Mucosa of descending colon (tissue), 3 donors: Measurements from ENCODE around the gene EHBP1. TPM values are rescaled to one million over a fixed set of nuclear protein-coding genes. Genes with fewer than 3 reads are reported as not detected.

Source experiments
- ATAC-seq: fragments of 200-7000 bp; cut with Tn5 transposase; one replicate; pipeline ENCODE4 v1.9.1; 2020; ENCODE audit warnings: mild to moderate bottlenecking, moderate library complexity
- DNase-seq, 3 donors: peaks; one replicate each; pipeline ENCODE4 v3.0.0-alpha.2; 2020
- H3K36me3 ChIP-seq: fragments of 200-600 bp; one replicate; pipeline ENCODE4 v1.8.0; 2021; ENCODE audit warnings: low read depth, mild to moderate bottlenecking
- H3K4me1 ChIP-seq: fragments of 200-600 bp; one replicate; pipeline ENCODE4 v1.8.0; 2021; ENCODE audit warnings: low read depth, mild to moderate bottlenecking
- H3K4me3 ChIP-seq: fragments of 200-600 bp; one replicate; pipeline ENCODE4 v1.8.0; 2021; ENCODE audit warnings: mild to moderate bottlenecking
- H3K9me3 ChIP-seq: fragments of 200-600 bp; one replicate; pipeline ENCODE4 v1.8.0; 2021; ENCODE audit warnings: mild to moderate bottlenecking
- intact Hi-C, 2 donors: fragments of 100-400 bp; cut with DNase I in 1 of 2; cut with micrococcal nuclease in 1 of 2; formaldehyde crosslinking; loops; one replicate each; pipeline versions ENCODE4 v1.11.0 to v1.11.1; 2022; cut with DNase I, micrococcal nuclease
- total RNA-seq, 3 donors: library from RNA; stranded (reverse); fragmentation: NEBNext Ultra II Directional in 2 of 3; extraction: Animal tissue kit (Norgen Biotek cat#: 25700) in 2 of 3; gene quantifications; one replicate each; pipeline versions ENCODE4 v1.2.1 to v1.2.4, GENCODE V29; 2021 to 2023
- TF ChIP-seq, protein P1 (sequence below): fragments of 200-600 bp; IDR thresholded peaks from one replicate; pipeline ENCODE4 v1.8.0; 2022; ENCODE audit warnings: antibody characterized with exemption, mild to moderate bottlenecking
- donor health status: DM: no; HTN: no; CAD: no; lungs with moderate emphysema.
- donor health status: DM: no; HTN: no; CAD: no.
- donor health status: DM: no; HTN: yes; CAD: no.

EHBP1 gene
- total RNA-seq, 3 donors from 2014 or later: 26.9 to 136 (median 28.2) TPM

- ATAC-seq (no peak), DNase-seq (no peak)
- Histone ChIP-seq H3K4me1 (no peaks in the 10 kb centered on the region), H3K4me3 (no peak overlapping the region), H3K9me3 (no peaks in the 10 kb centered on the region), H3K36me3 (no peaks in the 10 kb centered on the region)
- intact Hi-C loops: no loop called here
- TF ChIP-seq, protein P1, sequence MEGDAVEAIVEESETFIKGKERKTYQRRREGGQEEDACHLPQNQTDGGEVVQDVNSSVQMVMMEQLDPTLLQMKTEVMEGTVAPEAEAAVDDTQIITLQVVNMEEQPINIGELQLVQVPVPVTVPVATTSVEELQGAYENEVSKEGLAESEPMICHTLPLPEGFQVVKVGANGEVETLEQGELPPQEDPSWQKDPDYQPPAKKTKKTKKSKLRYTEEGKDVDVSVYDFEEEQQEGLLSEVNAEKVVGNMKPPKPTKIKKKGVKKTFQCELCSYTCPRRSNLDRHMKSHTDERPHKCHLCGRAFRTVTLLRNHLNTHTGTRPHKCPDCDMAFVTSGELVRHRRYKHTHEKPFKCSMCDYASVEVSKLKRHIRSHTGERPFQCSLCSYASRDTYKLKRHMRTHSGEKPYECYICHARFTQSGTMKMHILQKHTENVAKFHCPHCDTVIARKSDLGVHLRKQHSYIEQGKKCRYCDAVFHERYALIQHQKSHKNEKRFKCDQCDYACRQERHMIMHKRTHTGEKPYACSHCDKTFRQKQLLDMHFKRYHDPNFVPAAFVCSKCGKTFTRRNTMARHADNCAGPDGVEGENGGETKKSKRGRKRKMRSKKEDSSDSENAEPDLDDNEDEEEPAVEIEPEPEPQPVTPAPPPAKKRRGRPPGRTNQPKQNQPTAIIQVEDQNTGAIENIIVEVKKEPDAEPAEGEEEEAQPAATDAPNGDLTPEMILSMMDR: no peak
Measured at GRCh38 chr2:62661263-62661635, 44.3 kb upstream of the EHBP1 start.

- Histone ChIP-seq H3K9me3 (no peaks in the 10 kb centered on the region), H3K4me3 (no peak overlapping the region), H3K36me3 (no peaks in the 10 kb centered on the region), H3K4me1 (no peaks in the 10 kb centered on the region)
- TF ChIP-seq, protein P1: no peak
- ATAC-seq: no peak
- intact Hi-C loops: no loop called here
- no peak for DNase-seq
Measured at GRCh38 chr2:62662131-62662530, 43.4 kb upstream of the EHBP1 start.

GRCh38 chr2:62662554-62662953 lies 43.0 kb upstream of the EHBP1 start:
- intact Hi-C loops: no loop called here
- Histone ChIP-seq H3K4me1 (no peaks in the 10 kb centered on the region), H3K36me3 (no peaks in the 10 kb centered on the region), H3K4me3 (no peak overlapping the region), H3K9me3 (no peaks in the 10 kb centered on the region)
- TF ChIP-seq, protein P1: no peak
- no peak for DNase-seq
- no peak for ATAC-seq

DNA sequence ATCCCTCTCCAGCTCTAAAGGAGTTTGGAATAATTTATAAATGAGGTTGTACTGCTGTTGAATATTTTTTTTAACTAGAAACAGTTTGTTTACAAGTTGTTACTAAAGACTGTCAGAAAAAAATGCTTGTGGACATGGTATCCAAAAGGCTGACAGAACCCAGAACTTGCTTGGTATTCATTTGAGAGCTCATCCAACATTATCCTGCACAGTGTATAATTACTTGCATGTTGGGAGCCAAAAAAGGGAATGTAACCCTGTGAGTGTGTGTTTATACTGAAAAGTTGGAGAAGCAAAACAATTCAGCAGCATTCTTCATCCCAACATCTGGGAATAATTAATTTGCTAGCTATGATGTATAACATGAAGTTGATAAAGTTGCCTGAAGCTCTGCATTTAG lies 42.1 kb upstream of the EHBP1 start:
- intact Hi-C loops: no loop called here
- ATAC-seq (peak; percentile 28), DNase-seq (no peak)
- Histone ChIP-seq H3K36me3 (no peaks in the 10 kb centered on the region), H3K9me3 (no peaks in the 10 kb centered on the region), H3K4me3 (no peak overlapping the region), H3K4me1 (no peaks in the 10 kb centered on the region)
- TF ChIP-seq, protein P1: no peak

GRCh38 chr2:62663920-62664795 lies 41.4 kb upstream of the EHBP1 start:
- intact Hi-C loops: no loop called here
- Histone ChIP-seq H3K9me3 (no peaks in the 10 kb centered on the region), H3K36me3 (no peaks in the 10 kb centered on the region), H3K4me3 (no peak overlapping the region), H3K4me1 (no peaks in the 10 kb centered on the region)
- TF ChIP-seq, protein P1: no peak
- DNase-seq (no peak), ATAC-seq (peak; percentile 18)
